K562 (cell line): ENCODE data around the gene AFG1L. TPM values are rescaled to one million over a fixed set of nuclear protein-coding genes. Genes with fewer than 3 reads are reported as not detected.
A peak's percentile ranks its signal among the peaks of the same experiment; 100 is the strongest.

Experiments
- BRD4 ChIP-seq: fragments of 200-600 bp; sonication (generic); IDR thresholded peaks from 2 replicates; pipeline ENCODE4 v1.6.1; 2017; ENCODE audit warnings: inconsistent platforms
- CHD4 ChIP-seq: fragments of 200-600 bp; sonication (generic); IDR thresholded peaks from 3 replicates; pipeline ENCODE4 v1.6.1; 2012; ENCODE audit warnings: low read depth, mild to moderate bottlenecking, mixed read lengths, low read length, inconsistent platforms; ENCODE audit not compliant: insufficient read depth, insufficient replicate concordance, poor library complexity, severe bottlenecking
- CREM ChIP-seq: IDR thresholded peaks from 2 replicates; pipeline ENCODE4 v1.6.1; 2014; ENCODE audit warnings: antibody characterized with exemption, low read depth
- ERF ChIP-seq: fragments of 450-650 bp; formaldehyde crosslinking; IDR thresholded peaks from 2 replicates; pipeline ENCODE4 v1.4.0; 2020; ENCODE audit warnings: mild to moderate bottlenecking, mixed read lengths
- FOXM1 ChIP-seq, 2 experiments: fragments of 450-650 bp in 1 of 2; sonication (generic) in 1 of 2; formaldehyde crosslinking in 1 of 2; IDR thresholded peaks; 2 replicates each; pipeline versions ENCODE4 v1.6.1 to v1.9.0; 2017 to 2022; ENCODE audit warnings: low read depth in 2 of 2, mild to moderate bottlenecking in 2 of 2, missing genetic modification reagents in 1 of 2, moderate library complexity in 1 of 2
- FOXP1 ChIP-seq: sonication (generic); formaldehyde crosslinking; IDR thresholded peaks from 2 replicates; pipeline ENCODE4 v1.8.0; 2022; ENCODE audit warnings: mild to moderate bottlenecking, missing genetic modification reagents
- NCOA1 ChIP-seq: fragments of 450-650 bp; IDR thresholded peaks from 2 replicates; pipeline ENCODE4 v1.6.1; 2016; ENCODE audit warnings: low read depth
- NR3C1 ChIP-seq: sonication (generic); formaldehyde crosslinking; IDR thresholded peaks from 2 replicates; pipeline ENCODE4 v1.8.1; 2022; ENCODE audit warnings: missing genetic modification reagents
- POLR3G ChIP-seq: IDR thresholded peaks from 2 replicates; pipeline ENCODE4 v1.6.1; 2011; ENCODE audit not compliant: insufficient read length, insufficient replicate concordance; ENCODE audit errors: extremely low read depth
- PTRF ChIP-seq: fragments of 450-650 bp; IDR thresholded peaks from 2 replicates; pipeline ENCODE4 v1.6.1; 2016; ENCODE audit warnings: mild to moderate bottlenecking, missing genetic modification characterization, missing compliant biosample characterization
- SAP30 ChIP-seq: fragments of 200-600 bp; sonication (generic); IDR thresholded peaks from 2 replicates; pipeline ENCODE4 v1.6.1; 2012; ENCODE audit warnings: borderline replicate concordance, low read depth, mild to moderate bottlenecking, moderate library complexity, low read length, control low read depth, inconsistent platforms; ENCODE audit not compliant: insufficient read depth, poor library complexity, severe bottlenecking
- SMARCB1 ChIP-seq: IDR thresholded peaks from 2 replicates; pipeline ENCODE4 v1.6.1; 2011; ENCODE audit warnings: improper control_type of control experiment, low read depth; ENCODE audit not compliant: insufficient read length
- SRSF1 ChIP-seq: fragments of 200-400 bp; formaldehyde crosslinking; IDR thresholded peaks from 2 replicates; pipeline ENCODE4 v1.6.1; 2017; ENCODE audit warnings: mild to moderate bottlenecking, low read depth, low read length, moderate library complexity
- TBP ChIP-seq: optimal IDR thresholded peaks from 2 replicates; pipeline ENCODE3; 2011; ENCODE audit warnings: low read depth, low read length, improper control_type of control experiment
- ZC3H4 ChIP-seq: sonication (generic); formaldehyde crosslinking; IDR thresholded peaks from 2 replicates; pipeline ENCODE4 v1.9.0; 2021; ENCODE audit warnings: missing genetic modification reagents, borderline replicate concordance
- ZFP30 ChIP-seq: fragments of 250-450 bp; sonication (Bioruptor Pico); IDR thresholded peaks from 2 replicates; pipeline ENCODE4 v1.8.0; 2022; ENCODE audit warnings: moderate library complexity, mild to moderate bottlenecking, inconsistent platforms, borderline replicate concordance
- ZKSCAN3 ChIP-seq: fragments of 250-450 bp; sonication (Bioruptor Pico); IDR thresholded peaks from 2 replicates; pipeline ENCODE4 v1.4.0; 2020
- ZNF212 ChIP-seq: fragments of 450-650 bp; formaldehyde crosslinking; IDR thresholded peaks from 2 replicates; pipeline ENCODE4 v1.4.0; 2020; ENCODE audit warnings: mild to moderate bottlenecking
- ZNF57 ChIP-seq: fragments of 450-650 bp; formaldehyde crosslinking; IDR thresholded peaks from 2 replicates; pipeline ENCODE4 v1.4.0; 2020; ENCODE audit warnings: mild to moderate bottlenecking, moderate library complexity
- ZSCAN32 ChIP-seq: fragments of 450-650 bp; formaldehyde crosslinking; IDR thresholded peaks from 2 replicates; pipeline ENCODE4 v1.4.0; 2020; ENCODE audit warnings: mild to moderate bottlenecking, moderate library complexity
- polyA plus RNA-seq, 8 experiments: library from polyadenylated mRNA; depleted of rRNA in 4 of 8; stranded (reverse) in 5 of 8; unstranded in 3 of 8; fragments of >200 nt; fragmentation: Nextera tagmentation in 2 of 8; fragmentation: Illumina TruSeq in 1 of 8; extraction: Ambion mirVana in 2 of 8; extraction: Trizol in 1 of 8; gene quantifications; 2 replicates each; pipeline versions ENCODE4 v1.2.1 to v1.2.3, GENCODE V29; 2011 to 2014; ENCODE audit warnings: inconsistent platforms in 1 of 8, missing spikeins in 1 of 8
- total RNA-seq, 7 experiments: library from RNA; depleted of rRNA in 6 of 7; stranded (reverse); fragments of >200 nt in 6 of 7; fragmentation: Illumina TruSeq in 2 of 7; extraction: Trizol in 2 of 7; gene quantifications; 2 replicates each; pipeline versions ENCODE4 v1.2.1 to v1.2.3, GENCODE V29; 2011 to 2021; ENCODE audit warnings: low replicate concordance in 1 of 7
- TF ChIP-seq, protein P1 (sequence below): fragments of 250-450 bp; sonication (Bioruptor Pico); IDR thresholded peaks from 2 replicates; pipeline ENCODE4 v1.5.0; 2021; ENCODE audit warnings: mild to moderate bottlenecking, borderline replicate concordance
- TF ChIP-seq, protein P2 (sequence below): fragments of 450-650 bp; conservative IDR thresholded peaks from 2 replicates; pipeline ENCODE4 v1.6.1; 2016; ENCODE audit warnings: missing genetic modification characterization, low read depth, mild to moderate bottlenecking, control low read depth, missing compliant biosample characterization
- TF ChIP-seq, protein P3 (sequence below): fragments of 450-650 bp; formaldehyde crosslinking; IDR thresholded peaks from 2 replicates; pipeline ENCODE4 v1.4.0; 2022; ENCODE audit warnings: missing genetic modification characterization

Gene AFG1L
- total and polyA plus RNA-seq, 9 of the 15 experiments (the other 6 are each of a cell fraction or from before 2014, with no cell fraction given) = 2.2 to 15.5 (median 5.8) TPM

DNA sequence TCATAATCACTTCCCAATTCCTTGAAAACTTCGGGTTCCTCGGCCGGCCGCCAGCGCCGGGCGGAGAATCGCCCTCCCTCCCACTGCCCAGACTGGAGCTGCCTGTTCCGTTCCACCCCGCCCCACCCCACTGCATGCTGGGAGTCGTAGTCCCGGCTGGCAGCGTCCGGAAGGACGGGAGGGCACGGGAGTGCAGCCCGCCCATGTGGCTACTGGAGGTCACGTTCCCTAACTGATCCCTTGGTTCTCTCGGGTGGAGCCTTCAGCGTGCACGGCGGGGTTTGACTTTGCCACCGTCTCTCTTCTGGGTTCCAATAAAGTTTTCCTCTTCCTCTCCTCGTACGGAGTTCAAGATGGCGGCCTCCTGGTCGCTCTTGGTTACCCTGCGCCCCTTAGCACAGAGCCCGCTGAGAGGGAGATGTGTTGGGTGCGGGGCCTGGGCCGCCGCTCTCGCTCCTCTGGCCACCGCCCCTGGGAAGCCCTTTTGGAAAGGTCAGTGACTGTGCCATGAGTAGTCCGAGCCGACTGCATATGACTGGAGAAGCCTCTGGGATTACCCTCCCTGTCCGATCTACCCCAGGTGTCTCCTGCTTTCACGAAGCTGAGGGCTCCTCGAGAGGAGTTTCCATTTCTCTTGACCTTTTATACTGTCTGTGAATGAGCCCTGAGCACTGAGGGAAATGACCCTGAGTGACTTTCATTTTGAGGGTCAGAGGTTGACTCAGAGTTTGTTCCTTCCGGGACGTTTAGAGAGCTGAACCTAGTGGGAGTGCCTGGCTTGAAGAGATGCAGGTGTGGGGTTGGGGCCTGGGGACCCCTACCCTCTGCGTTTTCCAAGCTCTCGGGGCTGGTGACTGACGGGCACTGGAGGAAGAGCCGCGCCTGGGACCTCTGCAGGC, at the start of gene AFG1L (continued):
- TF ChIP-seq, protein P1, sequence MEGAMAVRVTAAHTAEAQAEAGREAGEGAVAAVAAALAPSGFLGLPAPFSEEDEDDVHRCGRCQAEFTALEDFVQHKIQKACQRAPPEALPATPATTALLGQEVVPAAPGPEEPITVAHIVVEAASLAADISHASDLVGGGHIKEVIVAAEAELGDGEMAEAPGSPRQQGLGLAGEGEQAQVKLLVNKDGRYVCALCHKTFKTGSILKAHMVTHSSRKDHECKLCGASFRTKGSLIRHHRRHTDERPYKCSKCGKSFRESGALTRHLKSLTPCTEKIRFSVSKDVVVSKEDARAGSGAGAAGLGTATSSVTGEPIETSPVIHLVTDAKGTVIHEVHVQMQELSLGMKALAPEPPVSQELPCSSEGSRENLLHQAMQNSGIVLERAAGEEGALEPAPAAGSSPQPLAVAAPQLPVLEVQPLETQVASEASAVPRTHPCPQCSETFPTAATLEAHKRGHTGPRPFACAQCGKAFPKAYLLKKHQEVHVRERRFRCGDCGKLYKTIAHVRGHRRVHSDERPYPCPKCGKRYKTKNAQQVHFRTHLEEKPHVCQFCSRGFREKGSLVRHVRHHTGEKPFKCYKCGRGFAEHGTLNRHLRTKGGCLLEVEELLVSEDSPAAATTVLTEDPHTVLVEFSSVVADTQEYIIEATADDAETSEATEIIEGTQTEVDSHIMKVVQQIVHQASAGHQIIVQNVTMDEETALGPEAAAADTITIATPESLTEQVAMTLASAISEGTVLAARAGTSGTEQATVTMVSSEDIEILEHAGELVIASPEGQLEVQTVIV = no peak
- no peak for TF ChIP-seq FOXP1 (CRISPR knock-in tag)
- no peak for TF ChIP-seq CHD4
- TF ChIP-seq ZNF212 = no peak
- no peak for TF ChIP-seq SAP30
- TF ChIP-seq CREM = peak; percentile 71
- TF ChIP-seq NR3C1 (CRISPR knock-in tag) = no peak
- peak; percentile 68 for TF ChIP-seq TBP
- peak; percentile 22; the same call in 1 of the 2 replicates for TF ChIP-seq NCOA1
- TF ChIP-seq SRSF1 = no peak
- TF ChIP-seq PTRF (tag) = no peak
- TF ChIP-seq ZKSCAN3 (CRISPR knock-in tag) = no peak
- no peak for TF ChIP-seq ERF
- TF ChIP-seq, protein P2, sequence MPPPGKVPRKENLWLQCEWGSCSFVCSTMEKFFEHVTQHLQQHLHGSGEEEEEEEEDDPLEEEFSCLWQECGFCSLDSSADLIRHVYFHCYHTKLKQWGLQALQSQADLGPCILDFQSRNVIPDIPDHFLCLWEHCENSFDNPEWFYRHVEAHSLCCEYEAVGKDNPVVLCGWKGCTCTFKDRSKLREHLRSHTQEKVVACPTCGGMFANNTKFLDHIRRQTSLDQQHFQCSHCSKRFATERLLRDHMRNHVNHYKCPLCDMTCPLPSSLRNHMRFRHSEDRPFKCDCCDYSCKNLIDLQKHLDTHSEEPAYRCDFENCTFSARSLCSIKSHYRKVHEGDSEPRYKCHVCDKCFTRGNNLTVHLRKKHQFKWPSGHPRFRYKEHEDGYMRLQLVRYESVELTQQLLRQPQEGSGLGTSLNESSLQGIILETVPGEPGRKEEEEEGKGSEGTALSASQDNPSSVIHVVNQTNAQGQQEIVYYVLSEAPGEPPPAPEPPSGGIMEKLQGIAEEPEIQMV (tag) = peak; percentile 78
- TF ChIP-seq SMARCB1 = no peak
- no peak for TF ChIP-seq ZC3H4 (CRISPR knock-in tag)
- no peak for TF ChIP-seq POLR3G
- no peak for TF ChIP-seq ZNF57
- TF ChIP-seq BRD4 = peak; percentile 49; the same call in 1 of the 2 replicates
- no peak for TF ChIP-seq ZSCAN32
- TF ChIP-seq, protein P3, sequence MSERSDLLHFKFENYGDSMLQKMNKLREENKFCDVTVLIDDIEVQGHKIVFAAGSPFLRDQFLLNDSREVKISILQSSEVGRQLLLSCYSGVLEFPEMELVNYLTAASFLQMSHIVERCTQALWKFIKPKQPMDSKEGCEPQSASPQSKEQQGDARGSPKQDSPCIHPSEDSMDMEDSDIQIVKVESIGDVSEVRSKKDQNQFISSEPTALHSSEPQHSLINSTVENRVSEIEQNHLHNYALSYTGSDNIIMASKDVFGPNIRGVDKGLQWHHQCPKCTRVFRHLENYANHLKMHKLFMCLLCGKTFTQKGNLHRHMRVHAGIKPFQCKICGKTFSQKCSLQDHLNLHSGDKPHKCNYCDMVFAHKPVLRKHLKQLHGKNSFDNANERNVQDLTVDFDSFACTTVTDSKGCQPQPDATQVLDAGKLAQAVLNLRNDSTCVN (CRISPR knock-in tag) = no peak
- TF ChIP-seq FOXM1 (IDR thresholded peaks at IDR 0.05; ENCODE audit: low read depth) = no peak
- TF ChIP-seq FOXM1 (CRISPR knock-in tag; IDR thresholded peaks at IDR 0.05; ENCODE audit: low read depth) = no peak
- no peak for TF ChIP-seq ZFP30 (CRISPR knock-in tag)
